AML-193 (cell line): ENCODE measurements around the gene TLCD3B.
A peak's percentile ranks its signal among the peaks of the same experiment; 100 is the strongest.
"Not testable (repeated sequence)": the region's sequence is repeated elsewhere in the genome, so short reads cannot be mapped to it uniquely, and the experiment has no call there.

Source experiments
- DNase-seq, 2 experiments: peaks; one replicate each; lab custom pipeline; 2025; lab: John Stamatoyannopoulos, UW

The TLCD3B gene

DNA sequence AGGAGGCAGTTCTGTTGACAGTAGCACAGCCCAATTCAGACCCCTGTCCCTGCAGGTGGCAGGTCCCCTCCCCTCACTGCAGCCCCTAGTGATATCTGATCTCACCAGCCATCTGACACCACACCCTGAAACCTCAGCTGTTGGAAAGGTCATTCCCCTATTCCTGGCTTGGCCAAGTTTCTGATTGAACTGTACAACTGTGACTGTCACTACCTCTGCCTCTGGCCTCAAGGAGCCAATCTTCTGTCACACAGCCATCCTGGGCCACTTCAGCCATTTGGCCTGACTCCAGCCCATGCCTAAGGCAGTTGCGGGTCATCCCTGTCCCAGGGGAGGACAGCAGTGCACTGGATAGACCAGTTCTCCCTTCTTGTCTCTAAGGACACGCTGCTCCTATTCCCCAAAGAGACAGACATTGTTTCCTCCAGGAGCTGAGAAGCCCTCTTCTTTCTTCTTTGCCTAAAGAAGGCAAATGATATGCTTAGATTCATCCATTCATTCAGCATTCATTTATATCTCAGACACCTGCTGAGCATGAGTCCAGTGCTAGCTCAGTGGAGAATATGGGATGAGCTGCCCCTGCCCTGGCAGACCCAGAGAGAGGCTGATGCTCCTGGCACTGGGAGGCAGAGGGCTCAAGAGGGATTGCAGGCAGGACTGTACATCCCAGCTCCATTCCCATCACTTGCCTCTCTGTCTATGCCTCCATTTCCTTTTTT lies 29.9 kb upstream of the TLCD3B start:
- DNase-seq: no peak

DNA sequence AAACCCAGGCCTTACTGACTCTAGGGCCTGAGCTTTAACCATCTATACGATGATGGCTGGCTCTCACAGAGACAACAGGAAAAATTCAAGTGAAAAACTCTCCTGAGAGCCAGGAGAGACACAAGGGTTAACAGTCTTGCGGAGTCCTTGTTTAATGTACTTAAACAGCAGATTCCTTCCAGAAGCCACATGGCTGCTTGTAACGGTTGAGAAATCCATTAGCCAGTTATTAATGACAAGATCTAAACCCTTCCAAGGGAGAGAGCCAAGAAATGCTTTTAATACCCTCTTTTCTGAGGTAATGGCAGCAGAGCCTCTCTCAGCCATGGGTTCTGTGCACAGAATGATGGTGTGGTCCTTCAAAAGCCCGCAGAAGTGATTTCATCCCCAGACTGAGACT lies 29.3 kb upstream of the TLCD3B start:
- no peak for DNase-seq

GRCh38 chr16:30054959-30055553 lies 24.0 kb upstream of the TLCD3B start:
- DNase-seq: peak; percentile 17 to 19

DNA sequence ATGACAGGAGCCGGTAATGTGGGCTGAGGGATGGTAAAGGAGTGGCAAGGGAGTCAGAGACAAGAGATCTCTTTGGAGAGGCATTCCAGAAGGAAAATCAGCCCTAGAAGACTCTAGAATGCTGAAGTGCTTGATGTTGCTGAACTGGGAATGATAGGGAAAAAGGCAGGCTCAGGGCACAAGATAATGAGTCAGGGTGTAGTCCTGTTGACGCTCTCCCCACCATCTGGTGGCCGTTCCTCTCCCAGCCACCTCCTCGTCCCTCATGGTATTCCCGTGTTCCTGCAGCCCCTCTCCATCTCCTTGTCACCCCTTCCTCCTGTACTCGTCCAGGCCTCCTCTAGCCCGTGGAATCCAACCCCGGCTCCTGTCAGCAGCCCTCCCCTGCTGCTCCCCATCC lies 23.4 kb upstream of the TLCD3B start:
- no peak for DNase-seq

DNA sequence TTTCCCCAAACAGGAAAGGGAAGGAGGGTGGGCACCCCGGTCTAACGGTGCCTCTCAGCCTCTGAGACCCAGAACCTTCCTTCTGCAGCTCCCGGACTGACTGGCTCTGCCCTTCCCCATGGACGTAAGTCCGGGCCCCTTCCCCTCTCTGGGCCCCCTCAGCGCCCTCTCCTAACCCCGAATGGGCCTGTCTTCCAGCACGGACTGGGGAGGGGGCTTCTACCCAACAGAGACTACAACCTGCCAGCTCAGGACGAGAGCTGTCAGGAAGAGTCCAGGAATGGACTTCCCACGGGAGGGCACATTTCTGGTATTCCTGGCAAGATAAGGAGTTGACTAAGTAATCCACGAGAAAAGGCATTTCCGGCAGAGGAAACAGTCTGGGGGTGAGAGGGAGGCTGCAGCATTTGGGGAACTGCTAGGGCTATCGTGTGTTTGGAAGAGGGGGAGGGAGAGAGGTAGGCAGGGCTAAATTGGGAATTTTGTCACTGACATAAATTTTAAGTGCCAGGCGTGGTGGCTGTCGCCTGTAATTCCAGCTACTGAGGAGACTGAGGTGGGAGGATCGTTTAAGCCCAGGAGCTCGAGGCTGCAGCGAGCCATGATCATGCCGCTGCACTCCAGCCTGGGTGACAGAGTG lies 22.4 kb upstream of the TLCD3B start:
- peak; percentile 20 to 28 for DNase-seq

GRCh38 chr16:30052671-30053372 lies 21.8 kb upstream of the TLCD3B start:
- peak; percentile 86 to 91 for DNase-seq

DNA sequence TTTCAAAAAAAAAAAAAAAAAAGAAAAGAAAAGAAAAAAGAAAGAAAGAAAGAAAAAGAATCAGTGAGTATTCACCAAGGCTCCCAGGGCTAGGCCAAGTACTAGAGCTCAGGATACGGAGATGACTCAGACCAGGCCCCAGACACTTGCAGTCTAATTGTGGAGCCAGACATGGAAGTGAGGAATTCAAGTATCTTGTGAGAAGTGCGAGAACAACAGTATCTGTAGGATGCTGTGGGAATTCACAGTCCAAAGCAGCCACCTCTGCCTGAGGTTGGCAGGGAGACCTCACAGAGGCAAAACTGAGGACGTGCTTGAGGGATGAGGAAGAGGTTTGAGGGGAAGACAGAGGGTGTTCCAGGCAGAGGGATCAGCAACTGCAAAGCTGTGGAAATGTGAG lies 20.4 kb upstream of the TLCD3B start:
- DNase-seq: no peak

DNA sequence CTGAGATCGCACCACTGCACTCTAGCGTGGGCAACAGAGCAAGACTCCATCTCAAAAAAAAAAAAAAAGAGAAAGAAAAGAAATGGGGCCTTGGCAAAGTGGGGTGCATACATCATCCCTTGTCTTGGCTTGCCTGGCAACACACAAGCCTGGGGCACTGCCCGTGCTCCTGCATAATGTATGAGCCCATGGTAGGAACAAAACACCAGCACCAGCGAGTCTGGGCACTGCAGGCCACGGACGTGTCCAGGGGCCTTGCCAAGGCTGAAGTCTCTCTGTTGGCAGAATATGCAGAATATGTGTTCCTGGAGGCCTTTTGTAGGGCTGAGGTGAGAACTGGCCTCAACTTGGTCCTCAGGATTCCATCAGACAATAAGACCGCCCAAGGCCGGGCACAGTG lies 18.8 kb upstream of the TLCD3B start:
- no peak for DNase-seq

DNA sequence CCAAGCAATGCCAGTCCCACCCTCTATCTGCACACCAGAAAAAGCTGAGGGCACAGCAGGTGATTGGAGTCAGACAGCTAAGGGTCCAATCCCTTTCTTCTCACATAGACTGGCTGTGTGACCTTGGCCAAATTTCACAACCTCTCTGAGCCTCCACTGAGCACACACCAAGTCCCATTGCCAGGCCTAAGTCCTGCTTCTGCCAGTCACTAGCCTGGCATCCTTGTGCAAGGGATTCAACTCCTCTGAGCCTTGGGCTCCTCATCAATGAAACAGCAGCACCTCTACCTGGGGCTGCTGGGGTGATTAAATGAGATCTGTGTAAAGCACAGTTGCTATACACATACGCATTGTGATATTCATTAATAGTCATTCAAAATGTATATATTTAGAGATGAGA lies 15.5 kb upstream of the TLCD3B start:
- DNase-seq: no peak

- DNase-seq: no peak
Observed at GRCh38 chr16:30046178-30046577, 15.1 kb upstream of the TLCD3B start.

- DNase-seq: peak; percentile 24 to 44
Observed at GRCh38 chr16:30041841-30042240, 10.8 kb upstream of the TLCD3B start.

DNA sequence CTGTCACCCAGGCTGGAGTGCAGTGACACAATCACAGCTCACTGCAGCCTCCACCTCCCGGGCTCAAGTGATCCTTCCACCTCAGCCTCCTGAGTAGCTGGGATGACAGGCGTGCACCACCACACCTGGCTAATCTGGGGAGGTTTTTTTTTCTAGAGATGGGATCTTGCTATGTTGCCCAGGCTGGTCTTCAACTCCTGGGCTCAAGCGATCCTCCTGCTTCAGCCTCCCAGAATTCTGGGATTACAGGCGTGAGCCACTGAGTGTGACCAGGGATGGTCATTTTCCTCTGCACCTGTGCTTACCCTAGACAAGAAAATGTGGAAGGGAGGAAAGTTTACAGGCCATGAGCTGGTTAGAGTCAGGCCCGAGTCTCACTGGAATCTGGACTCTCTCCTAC lies 9.6 kb upstream of the TLCD3B start:
- DNase-seq: not testable (repeated sequence)

GRCh38 chr16:30040221-30040620 lies 9.2 kb upstream of the TLCD3B start:
- peak; percentile 49 to 60 for DNase-seq

DNA sequence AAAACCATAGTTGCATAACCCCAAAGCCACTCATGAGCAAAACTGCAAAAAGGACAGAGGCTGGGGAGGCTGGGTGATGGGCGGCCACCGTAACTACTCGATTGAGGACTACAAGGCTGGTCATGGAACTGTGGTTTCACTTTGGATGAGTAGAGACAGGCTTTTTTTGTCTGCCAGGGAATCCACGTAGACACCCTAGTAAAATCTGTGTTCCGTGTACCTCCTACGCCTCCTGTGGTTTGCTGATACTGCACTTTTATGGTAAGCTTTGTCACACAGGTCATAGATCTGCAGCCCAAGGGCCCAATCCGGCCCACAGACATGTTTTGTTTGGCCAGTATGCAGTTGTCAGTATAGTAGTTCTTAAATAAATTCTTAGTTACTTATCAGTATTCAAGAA lies 2.2 kb upstream of the TLCD3B start:
- no peak for DNase-seq

- DNase-seq: peak; percentile 45 to 63
Observed at GRCh38 chr16:30032083-30032819, 1.2 kb upstream of the TLCD3B start.

- DNase-seq: no peak
Observed at GRCh38 chr16:30031477-30031918, 427 bp upstream of the TLCD3B start.

DNA sequence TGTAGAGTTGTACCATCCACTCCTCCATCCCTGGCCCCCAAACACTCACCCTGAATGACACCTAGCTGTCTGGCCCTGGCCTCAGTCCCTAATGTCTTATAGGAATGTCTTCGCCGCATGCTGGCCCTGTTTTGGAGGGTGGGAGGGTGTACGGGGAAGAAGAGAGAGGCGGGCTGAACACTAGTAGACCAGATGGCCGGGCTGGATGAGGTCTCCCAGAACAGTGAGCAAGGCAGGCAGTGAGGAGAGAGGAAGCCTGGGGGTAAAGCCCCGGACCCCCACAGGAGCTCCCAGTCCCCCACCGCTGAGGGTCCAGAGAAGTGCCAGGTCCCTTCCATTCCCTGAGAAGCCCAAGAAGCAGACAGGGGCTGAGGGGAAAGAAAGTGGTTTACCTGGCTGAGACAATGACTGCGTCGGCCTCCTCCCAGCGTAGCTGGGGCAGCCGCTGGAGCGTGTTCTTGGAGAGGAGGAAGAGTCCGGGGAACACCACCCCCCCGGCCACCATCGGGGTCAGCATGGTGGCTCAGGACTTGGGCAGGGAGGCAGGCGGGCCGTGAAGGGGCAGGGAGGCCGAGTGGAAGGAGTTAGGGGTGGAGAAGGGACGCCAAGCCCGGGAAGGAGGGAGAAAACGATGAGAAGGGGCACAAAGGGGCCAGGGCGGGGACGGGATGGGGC lies 923 bp downstream of the TLCD3B start:
- DNase-seq: no peak

DNA sequence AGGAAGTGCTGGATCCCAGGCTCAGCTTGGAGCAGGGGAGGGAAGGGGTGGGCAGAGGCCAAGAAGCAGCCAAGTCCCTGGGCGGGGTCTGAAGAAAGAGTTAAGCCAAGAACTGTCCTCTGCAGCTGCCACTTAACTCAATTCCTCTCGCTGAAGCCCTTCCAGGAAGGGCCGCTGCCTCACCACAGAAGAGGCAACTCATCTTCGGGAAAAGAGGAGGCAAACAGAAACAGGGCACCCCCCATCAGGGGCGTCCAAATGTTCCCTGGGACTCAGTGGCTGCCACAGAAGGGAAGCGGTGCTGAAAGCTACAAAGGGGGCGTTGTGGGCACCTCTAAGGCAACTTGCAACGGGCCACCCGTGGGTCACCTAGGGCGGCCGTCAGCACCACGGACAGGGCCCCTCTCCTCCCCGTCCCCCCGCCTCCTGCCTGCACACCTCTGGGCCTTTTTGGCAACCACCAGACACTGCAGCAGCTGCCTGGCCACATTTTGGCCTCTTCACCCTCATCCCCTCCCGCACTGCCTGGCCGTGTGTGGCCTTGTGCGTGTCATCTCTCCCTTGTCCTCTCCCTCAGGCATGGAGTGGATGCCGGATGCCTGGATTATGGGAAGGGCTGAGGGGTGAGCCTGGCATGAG lies 2.5 kb downstream of the TLCD3B start:
- DNase-seq: no peak

DNA sequence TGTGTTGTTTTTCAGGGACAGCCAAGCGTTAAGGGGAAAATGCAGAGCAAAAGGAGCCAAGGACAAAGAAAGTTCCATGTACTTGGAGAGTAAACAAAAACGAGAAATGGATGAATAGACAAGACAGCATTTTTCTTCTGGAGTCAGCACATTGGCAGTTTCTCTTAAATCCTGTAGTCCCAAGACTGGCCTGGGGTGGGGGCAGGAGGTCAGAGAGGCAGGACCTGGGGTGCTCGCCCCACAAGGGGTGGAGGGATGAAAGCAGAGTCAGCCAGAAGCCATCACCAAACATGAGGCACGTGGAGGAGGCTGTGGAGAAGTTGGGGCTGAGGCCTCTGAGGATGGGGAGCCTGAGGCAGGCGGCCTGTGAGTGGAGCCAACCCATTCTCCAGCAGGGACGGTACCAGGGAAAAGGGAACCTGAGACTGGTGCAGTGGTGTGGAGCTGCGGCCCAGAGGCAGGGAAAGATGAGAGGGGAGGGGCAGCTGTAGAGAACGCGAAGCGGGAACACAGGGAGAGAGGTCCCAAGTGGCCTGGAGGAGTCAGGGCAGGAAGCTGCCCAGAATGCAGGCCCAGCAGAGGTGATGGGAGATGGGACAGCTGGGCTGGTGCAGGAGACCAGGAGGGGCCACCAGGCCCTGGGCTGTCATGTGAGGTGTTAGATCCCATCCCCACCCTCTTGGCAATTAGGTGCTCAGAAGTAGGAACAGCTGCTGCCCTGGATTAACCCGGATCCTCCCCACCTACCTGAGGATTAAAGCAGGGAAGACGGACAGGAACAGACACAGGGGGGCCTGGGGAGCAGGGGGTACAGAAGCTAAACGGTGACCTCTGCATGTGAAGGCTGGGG lies 3.3 kb downstream of the TLCD3B start:
- DNase-seq: no peak

GRCh38 chr16:30026449-30026848 lies 4.6 kb downstream of the TLCD3B start:
- DNase-seq: no peak
